Fibroblast of gingiva (primary cell): ENCODE results near the gene FAM120C.

ENCODE experiments used
- DNase-seq: peaks from one replicate; pipeline ENCODE4 v3.0.0-alpha.2; 2011; ENCODE audit warnings: low read depth

Gene FAM120C

GRCh38 chrX:54030329-54030728, 152.7 kb downstream of the FAM120C start:
- no peak for DNase-seq

GRCh38 chrX:54029529-54030143, 153.4 kb downstream of the FAM120C start:
- no peak for DNase-seq

DNA sequence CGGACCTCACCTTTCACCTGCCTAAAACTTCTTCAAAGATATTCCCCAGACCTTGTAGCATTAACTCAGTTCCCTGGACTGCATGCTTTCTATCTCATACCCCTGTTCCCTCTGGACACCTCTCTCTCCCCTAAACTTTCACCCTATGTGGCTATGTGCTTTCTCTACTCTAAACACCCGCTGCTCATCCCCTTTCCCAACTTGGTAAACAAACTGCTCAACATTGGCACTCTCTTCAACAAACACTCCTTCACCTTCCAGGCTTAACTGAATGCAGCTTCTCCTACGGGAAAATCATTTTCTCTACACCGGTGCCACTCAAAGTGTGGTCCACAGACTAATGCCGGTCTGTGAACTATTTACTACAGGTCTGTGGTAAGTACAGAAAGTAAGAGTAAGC, 158.7 kb downstream of the FAM120C start:
- DNase-seq = no peak
